RWPE2 (cell line): Measurements from ENCODE around the gene EXT2.
A peak's percentile ranks its signal among the peaks of the same experiment; 100 is the strongest.

Experiments
- ATAC-seq: fragments of 200-7000 bp; cut with Tn5 transposase; 3 replicates; pipeline ENCODE4 v1.9.1; 2021; ENCODE audit warnings: low read depth
- DNase-seq: peaks from one replicate; pipeline ENCODE4 v3.0.0-alpha.2; 2020; ENCODE audit warnings: low spot score
- H3K27ac ChIP-seq: fragments of 450-650 bp; 2 replicates; pipeline ENCODE4 v1.5.1; 2017; ENCODE audit warnings: mild to moderate bottlenecking; ENCODE audit not compliant: poor library complexity, severe bottlenecking
- H3K27me3 ChIP-seq: fragments of 250-450 bp; sonication (Bioruptor Pico); 2 replicates; pipeline ENCODE4 v1.5.1; 2021; ENCODE audit warnings: mild to moderate bottlenecking, moderate library complexity; ENCODE audit not compliant: insufficient read depth, poor library complexity, severe bottlenecking
- H3K36me3 ChIP-seq: fragments of 250-450 bp; sonication (Bioruptor Pico); 2 replicates; pipeline ENCODE4 v1.5.1; 2020; ENCODE audit warnings: low read depth, mild to moderate bottlenecking, moderate library complexity
- H3K4me1 ChIP-seq: fragments of 250-450 bp; sonication (Bioruptor Pico); 2 replicates; pipeline ENCODE4 v1.5.1; 2021; ENCODE audit warnings: mild to moderate bottlenecking, moderate library complexity; ENCODE audit not compliant: insufficient read depth, poor library complexity, severe bottlenecking
- H3K4me3 ChIP-seq: fragments of 250-450 bp; sonication (Bioruptor Pico); 2 replicates; pipeline ENCODE4 v1.5.1; 2021; ENCODE audit warnings: mild to moderate bottlenecking, moderate library complexity; ENCODE audit not compliant: severe bottlenecking
- H3K9me3 ChIP-seq: fragments of 250-450 bp; sonication (Bioruptor Pico); 2 replicates; pipeline ENCODE4 v1.5.1; 2021; ENCODE audit warnings: mild to moderate bottlenecking, moderate library complexity; ENCODE audit not compliant: severe bottlenecking
- CTCF ChIP-seq: fragments of 450-650 bp; IDR thresholded peaks from one replicate; pipeline ENCODE4 v1.5.1; 2017; ENCODE audit warnings: mild to moderate bottlenecking, moderate library complexity; ENCODE audit not compliant: poor library complexity, severe bottlenecking

EXT2 gene

GRCh38 chr11:44126304-44126703, 30.8 kb downstream of the EXT2 start:
- DNase-seq (no peak), ATAC-seq (no peak)
- no peak overlapping the region for H3K4me3 ChIP-seq
- no peak for TF ChIP-seq CTCF
- H3K36me3 ChIP-seq, result peaks cover 56% of the 10 kb centered on the region
- H3K27ac ChIP-seq, result no peak overlapping the region
- H3K27me3 ChIP-seq, result no peaks in the 10 kb centered on the region
- H3K9me3 ChIP-seq, result no peaks in the 10 kb centered on the region
- H3K4me1 ChIP-seq, result no peaks in the 10 kb centered on the region

- ATAC-seq, result no peak
- Histone ChIP-seq H3K4me3 (no peak overlapping the region), H3K27me3 (no peaks in the 10 kb centered on the region), H3K4me1 (no peaks in the 10 kb centered on the region), H3K36me3 (peaks cover 60% of the 10 kb centered on the region), H3K27ac (no peak overlapping the region), H3K9me3 (no peaks in the 10 kb centered on the region)
- TF ChIP-seq CTCF, result no peak
- no peak for DNase-seq
These were observed 31.7 kb downstream of the EXT2 start for GRCh38 chr11:44127130-44127529.

GRCh38 chr11:44128729-44129128, 33.3 kb downstream of the EXT2 start:
- ATAC-seq (no peak), DNase-seq (no peak)
- Histone ChIP-seq H3K4me1 (no peaks in the 10 kb centered on the region), H3K27ac (no peak overlapping the region), H3K9me3 (no peaks in the 10 kb centered on the region), H3K4me3 (no peak overlapping the region), H3K36me3 (peaks cover 64% of the 10 kb centered on the region), H3K27me3 (no peaks in the 10 kb centered on the region)
- no peak for TF ChIP-seq CTCF

GRCh38 chr11:44130751-44131150, 35.3 kb downstream of the EXT2 start:
- no peak for DNase-seq
- Histone ChIP-seq H3K4me3 (no peak overlapping the region), H3K27ac (no peak overlapping the region), H3K9me3 (no peaks in the 10 kb centered on the region), H3K27me3 (no peaks in the 10 kb centered on the region), H3K36me3 (peaks cover 70% of the 10 kb centered on the region), H3K4me1 (no peaks in the 10 kb centered on the region)
- no peak for TF ChIP-seq CTCF
- ATAC-seq, result no peak

GRCh38 chr11:44133335-44133946, 38.0 kb downstream of the EXT2 start:
- H3K36me3 ChIP-seq, result peaks cover 49% of the 10 kb centered on the region
- H3K27ac ChIP-seq, result no peak overlapping the region
- no peaks in the 10 kb centered on the region for H3K4me1 ChIP-seq
- H3K4me3 ChIP-seq, result no peak overlapping the region
- no peak for DNase-seq
- TF ChIP-seq CTCF, result peak; percentile 68
- no peaks in the 10 kb centered on the region for H3K9me3 ChIP-seq
- no peaks in the 10 kb centered on the region for H3K27me3 ChIP-seq
- ATAC-seq, result peak; percentile 41; the same call in 1 of the 3 replicates
